Uterus (tissue), 2 donors: Measurements from ENCODE around the gene KIF5A.

Experiments
- CTCF ChIP-seq, 4 experiments: fragments of 200-600 bp in 2 of 4; fragments of 450-650 bp in 2 of 4; sonication (generic) in 2 of 4; IDR thresholded peaks; one replicate each; pipeline ENCODE4 v1.5.1; 2016 to 2019; ENCODE audit warnings: antibody characterized with exemption in 4 of 4, mild to moderate bottlenecking in 2 of 4, moderate library complexity in 1 of 4
- POLR2A ChIP-seq, 2 donors: fragments of 450-650 bp; IDR thresholded peaks; one replicate each; pipeline ENCODE4 v1.6.1; 2016; ENCODE audit warnings: antibody characterized with exemption in 2 of 2, mild to moderate bottlenecking in 1 of 2, moderate library complexity in 1 of 2

GRCh38 chr12:57619434-57620244 lies 69.8 kb downstream of the KIF5A start:
- TF ChIP-seq CTCF (IDR thresholded peaks at IDR 0.05) (no peak), POLR2A (IDR thresholded peaks at IDR 0.05) (no peak)
